DMS 273 treated with DMSO at 0.1 percent for 48 hours (cell line): ENCODE measurements around the gene IPCEF1.

ENCODE experiments used
- DNase-seq: peaks from one replicate; lab custom pipeline; 2025; lab: John Stamatoyannopoulos, UW

The IPCEF1 gene, protein sequence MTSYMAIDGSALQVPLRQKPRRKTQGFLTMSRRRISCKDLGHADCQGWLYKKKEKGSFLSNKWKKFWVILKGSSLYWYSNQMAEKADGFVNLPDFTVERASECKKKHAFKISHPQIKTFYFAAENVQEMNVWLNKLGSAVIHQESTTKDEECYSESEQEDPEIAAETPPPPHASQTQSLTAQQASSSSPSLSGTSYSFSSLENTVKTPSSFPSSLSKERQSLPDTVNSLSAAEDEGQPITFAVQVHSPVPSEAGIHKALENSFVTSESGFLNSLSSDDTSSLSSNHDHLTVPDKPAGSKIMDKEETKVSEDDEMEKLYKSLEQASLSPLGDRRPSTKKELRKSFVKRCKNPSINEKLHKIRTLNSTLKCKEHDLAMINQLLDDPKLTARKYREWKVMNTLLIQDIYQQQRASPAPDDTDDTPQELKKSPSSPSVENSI

DNA sequence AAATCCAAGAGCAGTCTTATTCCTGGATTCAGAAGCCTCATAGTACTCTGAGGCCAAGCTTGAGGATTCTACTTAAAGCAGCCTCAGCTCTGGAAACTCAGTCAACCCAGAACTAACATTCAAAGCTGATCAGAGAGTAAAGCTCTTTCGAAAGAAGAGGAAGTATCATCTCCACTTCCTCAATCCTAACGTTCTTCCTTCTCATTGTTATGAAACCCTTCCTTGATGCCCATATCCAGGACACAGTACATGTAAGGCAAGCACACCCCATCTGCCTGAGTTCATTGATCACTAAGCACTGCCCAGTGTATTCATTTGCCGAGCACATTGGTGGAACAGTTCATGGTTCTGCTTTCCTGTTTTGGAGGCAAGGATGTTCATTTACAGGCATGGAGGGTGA is at the start of gene IPCEF1:
TSS of gene IPCEF1 (minus strand) at position 114 of the 400 bp plus-strand sequence. CDS start 90,856 bp downstream, outside the sequence.
- DNase-seq: no peak

GRCh38 chr6:154406301-154406700 is 49.7 kb upstream of the IPCEF1 start:
- no peak for DNase-seq

DNA sequence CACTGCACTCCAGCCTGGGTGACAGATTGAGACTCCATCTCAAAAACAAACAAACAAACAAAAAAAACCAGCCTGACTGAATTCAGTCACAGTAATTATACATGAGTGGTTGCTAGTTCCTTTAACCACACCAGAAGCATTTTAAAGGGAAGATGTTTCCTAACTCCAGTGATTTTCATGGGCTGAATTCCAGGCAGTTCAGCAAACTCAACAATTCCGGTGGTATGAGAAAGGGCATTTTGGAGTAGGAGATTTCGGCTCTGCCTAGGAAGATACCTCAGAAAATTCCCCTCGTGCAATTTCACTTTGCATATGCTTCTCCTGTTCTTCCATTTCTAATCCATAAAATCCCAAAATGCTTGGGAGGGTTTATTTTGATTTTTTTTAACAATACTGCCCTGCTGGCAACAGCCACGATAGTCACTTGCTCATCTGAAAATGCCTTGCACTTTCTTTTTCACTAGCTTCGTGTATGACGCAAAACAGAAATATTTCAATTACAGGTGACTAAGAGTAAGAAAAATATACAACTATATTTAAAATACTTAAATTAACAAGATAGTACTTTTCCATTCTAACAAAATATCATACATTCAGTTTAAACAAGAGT is 48.3 kb upstream of the IPCEF1 start:
- DNase-seq: no peak

GRCh38 chr6:154403788-154404187 is 47.2 kb upstream of the IPCEF1 start:
- peak; percentile 8 for DNase-seq

DNA sequence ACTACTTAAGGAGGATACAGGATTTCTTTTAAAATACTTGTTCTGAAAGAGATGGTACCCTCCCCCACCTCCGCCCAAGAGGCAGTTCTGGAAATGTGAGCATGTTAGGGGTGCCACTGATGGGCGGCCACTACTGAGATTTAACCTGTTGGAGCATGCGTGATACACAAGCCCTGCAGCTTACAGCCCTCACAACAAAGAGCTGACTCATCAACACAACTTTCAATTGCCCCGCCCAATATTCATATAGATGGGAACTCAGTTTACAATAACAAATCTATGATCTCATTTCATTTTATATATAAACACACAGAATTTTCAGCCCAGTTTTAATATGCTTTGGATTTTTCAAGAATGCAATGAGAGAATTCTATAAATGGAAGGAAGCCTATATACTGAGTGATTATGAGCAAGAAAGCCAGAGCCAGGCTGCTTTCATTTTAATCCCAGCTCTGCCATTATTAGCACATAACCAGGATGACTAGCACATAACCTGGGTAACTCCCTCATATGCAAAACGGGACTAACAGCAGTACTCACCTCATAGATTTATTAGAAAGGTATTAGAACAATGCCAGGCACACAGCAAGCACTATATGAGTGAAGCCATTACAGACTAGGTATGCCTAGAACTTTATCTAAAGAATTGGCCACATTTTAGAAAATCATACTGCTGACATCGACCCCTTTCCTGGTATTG is 45.6 kb upstream of the IPCEF1 start:
- DNase-seq: no peak

DNA sequence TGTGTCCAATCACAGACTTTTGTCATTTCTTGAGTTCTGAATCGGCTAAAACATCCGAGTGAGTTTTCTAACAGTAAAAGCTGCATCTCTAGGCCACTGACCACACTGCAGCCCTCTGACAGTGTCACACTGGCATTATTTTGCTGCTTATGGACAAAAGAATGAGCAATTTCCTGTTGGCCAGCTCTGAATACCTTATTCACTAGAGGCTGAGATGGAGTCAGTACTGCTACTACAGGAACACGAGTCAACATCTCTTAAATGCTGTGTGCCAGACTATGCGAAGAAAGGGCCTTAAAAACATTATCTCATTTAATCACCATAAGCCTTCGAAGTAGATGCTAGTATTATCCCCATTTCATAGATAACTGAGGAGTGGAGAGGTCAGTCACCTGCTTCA is 42.5 kb upstream of the IPCEF1 start:
- DNase-seq: no peak

DNA sequence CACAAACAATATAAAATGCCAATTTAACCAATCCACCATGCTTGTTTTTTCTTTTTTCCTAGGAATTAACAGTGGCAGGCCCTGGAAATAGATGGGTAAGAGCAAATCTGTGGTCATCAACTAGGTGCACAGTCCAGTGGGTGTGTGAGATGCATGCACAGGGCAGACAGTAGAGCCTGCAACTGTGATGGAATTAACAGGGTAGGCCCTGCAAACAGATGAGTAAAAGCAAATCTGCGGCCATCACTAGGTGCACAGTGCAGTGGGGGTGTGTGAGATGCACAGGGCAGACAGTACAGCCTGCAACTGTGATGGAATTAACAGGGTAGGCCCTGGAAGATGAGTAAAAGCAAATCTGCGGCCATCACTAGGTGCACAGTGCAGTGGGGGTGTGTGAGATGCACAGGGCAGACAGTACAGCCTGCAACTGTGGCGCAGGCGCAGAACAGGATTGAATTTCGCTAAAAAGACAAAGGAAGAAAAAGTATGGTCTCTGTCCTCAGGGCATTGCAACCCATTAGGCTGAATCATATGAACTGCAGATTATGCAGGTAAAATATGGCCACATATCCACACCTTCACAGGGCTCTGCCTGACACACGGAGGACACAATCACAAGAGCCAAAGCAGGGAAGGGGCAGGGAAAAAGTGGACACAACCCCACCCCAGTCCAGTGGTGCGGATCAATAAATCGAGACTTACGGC is 41.0 kb upstream of the IPCEF1 start:
- DNase-seq: no peak

GRCh38 chr6:154395878-154396277 is 39.3 kb upstream of the IPCEF1 start:
- DNase-seq: no peak

DNA sequence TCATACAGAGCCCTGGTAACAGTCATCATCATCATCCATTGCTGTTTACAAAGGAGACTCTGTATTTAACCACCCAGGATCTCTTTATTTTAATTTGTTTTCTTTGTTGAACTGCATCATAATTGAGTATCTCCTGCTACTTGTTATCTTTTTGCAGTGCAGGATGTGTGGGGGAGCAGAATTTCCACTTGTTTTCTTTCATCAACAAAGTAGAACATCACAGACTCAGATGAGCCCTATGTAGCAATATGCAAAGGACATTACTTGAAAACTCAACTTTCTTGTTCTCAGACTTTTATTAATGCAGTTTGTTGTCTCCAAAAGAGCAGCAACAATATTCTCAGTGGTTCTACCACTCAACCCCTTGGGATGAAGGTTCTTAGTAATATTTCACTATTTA is 38.7 kb upstream of the IPCEF1 start:
- no peak for DNase-seq

- DNase-seq: no peak
These were observed 38.0 kb upstream of the IPCEF1 start for GRCh38 chr6:154394571-154394970.

- no peak for DNase-seq
These were observed 33.4 kb upstream of the IPCEF1 start for GRCh38 chr6:154390034-154390433.

- no peak for DNase-seq
These were observed 32.2 kb upstream of the IPCEF1 start for GRCh38 chr6:154388803-154389202.

DNA sequence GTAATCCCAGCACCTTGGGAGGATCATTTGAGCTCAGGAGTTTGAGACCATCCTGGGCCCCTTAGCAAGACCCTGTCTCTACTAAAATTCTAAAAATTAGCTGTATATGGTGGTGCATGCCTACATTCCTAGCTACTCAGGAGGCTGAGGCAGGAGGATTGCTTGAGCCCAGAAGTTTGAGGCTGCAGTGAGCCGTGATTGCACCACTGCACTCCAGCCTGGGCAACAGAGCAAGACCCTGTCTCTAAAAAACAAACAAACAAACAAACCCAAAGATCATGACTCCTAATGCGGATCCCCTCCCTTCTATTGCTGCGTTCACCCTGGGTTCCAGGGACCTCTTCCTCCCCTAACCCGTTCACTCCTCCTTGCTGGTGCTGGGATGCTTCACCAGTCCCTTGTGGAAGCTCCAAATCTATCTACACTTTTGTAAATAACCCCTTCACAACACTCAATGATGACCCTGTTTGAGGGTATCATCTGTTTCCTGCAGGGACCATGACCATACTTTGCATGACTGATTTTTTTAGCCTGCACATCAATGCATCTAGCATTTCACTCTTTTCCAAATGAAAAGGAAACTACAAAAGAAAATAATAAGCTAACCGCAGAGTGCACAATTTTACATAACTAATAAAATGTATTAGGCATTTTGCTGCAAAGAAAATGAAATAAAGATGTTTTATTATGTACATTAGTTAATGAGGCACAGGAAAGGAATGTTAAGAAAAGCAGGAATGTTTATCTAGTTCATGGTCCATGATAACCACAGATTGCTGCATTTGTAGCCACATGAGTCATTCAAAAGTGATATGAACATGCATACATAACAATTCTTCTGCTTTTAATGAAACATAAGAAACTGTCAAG is 30.5 kb upstream of the IPCEF1 start:
- no peak for DNase-seq

DNA sequence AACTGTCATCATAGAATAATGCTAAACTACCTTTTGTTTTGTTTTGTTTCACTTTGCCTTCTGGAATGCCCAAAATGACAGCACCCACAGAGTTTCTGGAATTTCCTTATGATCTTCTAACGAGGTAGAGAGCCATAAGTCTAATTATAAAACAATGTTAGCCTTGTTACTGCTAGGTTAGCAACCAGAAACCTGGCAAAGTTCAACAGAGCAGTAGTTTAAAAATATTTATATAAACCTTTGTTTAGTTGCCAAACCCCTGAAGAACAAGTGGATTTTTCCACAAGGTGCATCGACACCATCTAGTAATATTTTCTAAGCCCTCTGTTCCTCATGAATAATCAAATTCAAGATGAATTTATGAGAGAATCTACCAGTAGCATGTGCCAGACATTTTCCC is 27.6 kb upstream of the IPCEF1 start:
- no peak for DNase-seq

DNA sequence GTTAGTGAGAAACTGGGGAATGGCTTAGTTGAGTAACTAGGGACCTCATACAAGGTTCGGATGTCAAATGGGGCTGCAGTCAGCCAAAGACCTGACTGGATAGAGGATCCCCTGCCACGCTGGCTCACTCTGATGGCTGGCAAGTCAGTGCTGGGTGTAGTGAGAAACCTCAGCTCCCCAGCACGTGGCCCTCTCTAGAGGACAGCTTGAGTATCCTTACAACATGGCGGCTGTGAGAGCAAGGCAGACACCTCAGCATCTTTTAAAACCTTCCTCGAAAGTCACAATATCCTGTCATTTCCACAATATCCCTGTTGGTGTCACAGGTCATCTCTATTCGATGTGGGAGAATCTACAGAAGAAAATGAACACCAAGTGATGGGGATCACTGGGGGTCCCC is 26.7 kb upstream of the IPCEF1 start:
- DNase-seq: no peak

DNA sequence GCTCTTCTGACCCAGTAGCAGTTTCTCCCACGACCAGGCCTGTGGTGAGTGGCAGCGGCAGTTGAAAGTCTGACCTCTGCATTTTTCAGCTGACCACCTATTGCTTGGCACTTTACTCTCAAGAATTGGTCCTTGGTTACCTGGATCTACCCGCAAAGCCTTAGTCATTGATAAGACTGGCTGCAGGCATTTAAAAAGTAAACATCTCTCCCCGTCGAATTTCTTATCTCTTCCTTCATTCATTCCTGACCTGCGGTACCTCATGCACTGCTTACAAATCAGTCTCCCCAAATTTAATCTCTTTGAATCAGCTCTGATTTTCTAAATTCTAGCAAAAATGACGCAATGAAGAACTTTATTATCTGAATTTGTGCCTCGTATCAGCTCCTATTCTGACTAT is 26.1 kb upstream of the IPCEF1 start:
- DNase-seq: no peak

DNA sequence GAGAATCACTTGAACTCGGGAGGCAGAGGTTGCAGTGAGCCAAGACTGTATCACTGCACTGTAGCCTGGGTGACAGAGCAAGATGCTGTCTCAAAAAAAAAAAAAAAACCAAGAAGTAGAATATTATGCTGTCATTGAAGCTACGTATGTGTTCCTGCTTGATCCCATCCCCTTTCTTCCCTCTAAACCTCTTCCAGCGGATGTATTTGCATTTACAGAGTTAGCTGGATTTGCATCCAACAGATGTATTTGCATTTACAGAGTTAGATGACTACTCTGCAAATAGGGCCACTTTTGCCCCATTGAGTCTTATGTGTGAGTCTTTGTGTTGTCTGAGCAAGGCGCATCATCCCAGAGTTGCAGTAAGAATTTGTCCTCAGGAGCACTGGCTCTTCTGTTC is 24.9 kb upstream of the IPCEF1 start:
- no peak for DNase-seq

DNA sequence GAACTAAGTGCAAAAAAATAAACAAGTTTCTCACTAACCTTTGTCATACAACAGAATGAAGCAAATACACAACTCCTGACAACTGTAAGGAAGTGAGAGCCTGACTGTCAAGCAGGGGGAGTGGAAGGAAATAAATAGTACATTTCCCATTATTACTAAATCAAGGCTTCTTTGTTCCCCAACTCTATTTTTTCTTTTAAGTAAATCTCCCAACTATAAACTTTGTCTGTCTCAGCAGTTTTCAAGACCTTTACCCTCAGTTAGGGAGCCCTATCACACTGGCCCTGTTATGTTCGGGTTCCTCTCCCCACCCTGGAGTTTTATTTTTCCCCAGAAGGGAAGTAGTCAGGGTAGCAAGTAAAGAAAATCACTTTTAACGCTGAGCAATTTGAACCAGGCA is 24.1 kb upstream of the IPCEF1 start:
- no peak for DNase-seq

DNA sequence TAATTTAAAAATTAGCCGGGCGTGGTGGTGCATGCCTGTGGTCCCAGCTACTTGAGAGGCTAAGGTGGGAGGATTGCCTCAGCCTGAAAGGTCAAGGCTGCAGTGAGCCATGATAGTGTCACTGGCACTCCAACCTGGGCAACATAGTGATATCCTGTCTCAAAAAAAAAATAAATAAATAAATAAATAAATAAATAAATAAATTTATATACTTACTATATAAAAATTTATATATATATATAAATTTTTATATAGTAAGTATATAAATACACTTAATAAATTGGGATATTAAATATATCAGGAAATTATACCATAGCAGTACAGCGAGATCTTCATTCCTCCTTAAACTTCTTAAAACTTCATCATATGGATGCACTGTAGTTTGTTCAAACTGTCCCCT is 23.0 kb upstream of the IPCEF1 start:
- no peak for DNase-seq

- no peak for DNase-seq
These were observed 21.9 kb upstream of the IPCEF1 start for GRCh38 chr6:154378518-154378917.

- no peak for DNase-seq
These were observed 21.1 kb upstream of the IPCEF1 start for GRCh38 chr6:154377726-154378125.
